Prostate gland (tissue), 2 donors: Measurements from ENCODE around the gene SIGLEC5.

ENCODE experiments used
- CTCF ChIP-seq, 4 experiments: fragments of 200-600 bp in 2 of 4; fragments of 450-650 bp in 2 of 4; sonication (generic) in 2 of 4; IDR thresholded peaks; 1 replicate in 3 of 4; 2 replicates in 1 of 4; pipeline ENCODE4 v1.5.1; 2016 to 2019; ENCODE audit warnings: antibody characterized with exemption in 4 of 4, mild to moderate bottlenecking in 2 of 4, moderate library complexity in 2 of 4
- POLR2A ChIP-seq: fragments of 450-650 bp; IDR thresholded peaks from one replicate; pipeline ENCODE4 v1.6.1; 2016; ENCODE audit warnings: antibody characterized with exemption, mild to moderate bottlenecking
- POLR2AphosphoS5 ChIP-seq: sonication (generic); formaldehyde crosslinking; IDR thresholded peaks from one replicate; pipeline ENCODE4 v1.6.1; 2017; ENCODE audit warnings: antibody characterized with exemption

- no peak for TF ChIP-seq CTCF (IDR thresholded peaks at IDR 0.05)
- no peak for TF ChIP-seq POLR2AphosphoS5
- no peak for TF ChIP-seq POLR2A
Measured at GRCh38 chr19:51572410-51572809, 57.8 kb downstream of the SIGLEC5 start.
